ENCODE data around the gene OTOR. TPM values are rescaled to one million over a fixed set of nuclear protein-coding genes. Genes with fewer than 3 reads are reported as not detected.

OTOR gene
- total RNA-seq, 2 donors from 2014 or later = not detected

DNA sequence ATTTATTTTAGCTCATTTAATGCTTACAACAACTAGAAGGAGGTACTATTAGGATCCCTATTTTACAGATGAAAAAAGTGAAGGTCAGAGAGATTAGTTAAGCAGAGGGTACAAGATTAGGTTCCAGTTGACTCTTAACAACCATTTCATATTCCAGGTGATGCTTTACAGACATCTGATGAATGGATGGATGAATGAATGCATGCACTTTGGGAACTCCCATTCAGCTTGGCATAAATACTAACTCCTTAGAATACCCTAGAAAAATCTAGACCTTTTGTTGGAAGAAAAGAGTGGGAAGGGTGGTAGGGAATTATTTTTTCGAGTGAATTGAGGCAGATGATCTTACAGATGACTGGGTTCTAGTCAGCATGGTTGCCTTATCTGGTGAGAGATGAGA lies 19.1 kb upstream of the OTOR start:
- Mint-ChIP-seq H3K4me3 (peak overlapping the region; percentile 94), H3K36me3 (ENCODE audit: low read depth) (peaks cover 4% of the 10 kb centered on the region), H3K4me1 (peaks cover 36% of the 10 kb centered on the region), H3K27ac (peak overlapping the region; percentile 96), H3K27me3 (peaks cover 22% of the 10 kb centered on the region)
- ATAC-seq (no peak), DNase-seq (no peak)
- peaks cover 2% of the 10 kb centered on the region for H3K9me3 ChIP-seq (ENCODE audit: control insufficient read depth, low read length, poor library complexity, severe bottlenecking)

- H3K4me1 Mint-ChIP-seq = peaks cover 40% of the 10 kb centered on the region
- peak within 1 kb of the TSS; percentile 94 for H3K4me3 Mint-ChIP-seq
These were observed 18.3 kb upstream of the OTOR start, which contains the start of gene SNRPB2 for GRCh38 chr20:16729565-16730460. Gene SNRPB2 (plus strand): TSS chr20:16730026. CDS start chr20:16731703, 1,677 bp downstream.

DNA sequence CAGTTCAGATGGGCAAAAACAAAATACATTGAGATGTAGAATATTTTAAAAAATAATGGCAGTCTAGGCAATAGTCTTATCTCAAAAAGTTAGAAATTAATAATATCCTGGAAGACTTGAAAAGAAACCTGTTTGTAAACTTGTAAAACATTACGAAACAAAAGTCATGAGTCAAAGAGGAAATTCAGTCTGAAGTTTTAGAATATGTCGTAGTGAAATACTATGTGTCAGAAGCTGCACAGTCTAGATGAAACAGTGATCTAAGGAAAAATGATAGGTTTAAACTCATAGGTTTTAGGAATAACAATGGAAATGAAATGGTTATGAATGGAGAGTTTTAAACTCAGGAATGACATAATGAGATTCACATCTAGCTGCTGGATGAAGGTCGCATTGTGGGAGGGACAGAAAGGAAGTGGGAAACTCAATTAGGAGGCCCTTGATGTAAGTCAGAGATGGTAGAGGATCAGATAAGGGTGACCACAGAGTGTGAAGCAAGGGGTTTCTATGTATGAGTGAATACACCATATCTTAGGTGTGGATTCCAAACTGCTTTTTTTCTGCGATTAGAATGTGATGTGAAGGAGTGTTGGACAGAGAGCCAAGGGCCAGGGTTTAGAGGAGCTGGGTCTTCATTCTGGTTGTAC lies 15.5 kb upstream of the OTOR start:
- no peaks in the 10 kb centered on the region for H3K9me3 ChIP-seq (ENCODE audit: control insufficient read depth, low read length, poor library complexity, severe bottlenecking)
- H3K4me1 Mint-ChIP-seq = peaks cover 42% of the 10 kb centered on the region
- peak; percentile 39 for ATAC-seq
- DNase-seq = no peak
- H3K27ac Mint-ChIP-seq = peak overlapping the region; percentile 93
- H3K36me3 Mint-ChIP-seq (ENCODE audit: low read depth) = peaks cover 8% of the 10 kb centered on the region
- H3K27me3 Mint-ChIP-seq = peaks cover 5% of the 10 kb centered on the region
- H3K4me3 Mint-ChIP-seq = peak overlapping the region; percentile 50

More at GRCh38 chr20:16729565-16730460, 18.3 kb upstream of the OTOR start, which contains the start of gene SNRPB2:
- Mint-ChIP-seq H3K27me3 (peaks cover 15% of the 10 kb centered on the region), H3K27ac (peak within 1 kb of the TSS; percentile 96), H3K36me3 (ENCODE audit: low read depth) (peaks cover 4% of the 10 kb centered on the region)
- H3K9me3 ChIP-seq (ENCODE audit: control insufficient read depth, low read length, poor library complexity, severe bottlenecking) = peaks cover 2% of the 10 kb centered on the region
- ATAC-seq (peak; percentile 94), DNase-seq (peak; percentile 78 to 81 (median 80))

DNA sequence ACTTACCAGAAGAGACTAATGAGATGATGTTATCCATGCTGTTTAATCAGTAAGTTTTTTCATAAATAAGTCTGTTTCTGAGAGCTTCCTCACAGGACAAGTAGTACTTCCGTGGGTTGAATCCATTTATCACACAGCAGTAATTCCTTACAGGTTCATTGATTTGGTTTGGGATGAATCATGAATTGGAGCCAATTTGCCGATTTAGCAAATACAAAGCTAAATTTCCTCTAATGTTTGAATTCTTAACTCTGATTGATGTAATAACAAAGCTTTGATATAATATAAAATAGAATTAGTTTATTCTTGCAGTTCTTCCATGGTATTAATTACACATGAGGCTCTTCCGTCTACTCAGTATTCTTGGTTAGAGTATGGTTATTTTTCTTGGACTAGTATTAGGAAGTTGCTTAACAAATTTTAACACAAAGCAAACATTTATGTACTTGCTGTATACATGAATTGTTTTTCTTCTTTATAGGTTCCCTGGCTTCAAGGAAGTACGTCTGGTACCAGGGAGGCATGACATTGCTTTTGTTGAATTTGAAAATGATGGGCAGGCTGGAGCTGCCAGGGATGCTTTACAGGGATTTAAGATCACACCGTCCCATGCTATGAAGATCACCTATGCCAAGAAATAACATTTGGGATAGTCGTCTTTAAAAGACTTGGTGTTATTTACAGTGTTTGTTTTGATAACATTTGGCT lies 7.6 kb upstream of the OTOR start:
- Mint-ChIP-seq H3K36me3 (ENCODE audit: low read depth) (peaks cover 12% of the 10 kb centered on the region), H3K27me3 (peaks cover 5% of the 10 kb centered on the region), H3K27ac (no peak overlapping the region), H3K4me1 (peaks cover 4% of the 10 kb centered on the region), H3K4me3 (no peak overlapping the region)
- H3K9me3 ChIP-seq (ENCODE audit: control insufficient read depth, low read length, poor library complexity, severe bottlenecking) = no peaks in the 10 kb centered on the region
- ATAC-seq = no peak
- DNase-seq = no peak

- DNase-seq = no peak
- H3K4me1 Mint-ChIP-seq = peaks cover 2% of the 10 kb centered on the region
- H3K27me3 Mint-ChIP-seq = peaks cover 12% of the 10 kb centered on the region
- no peak overlapping the region for H3K4me3 Mint-ChIP-seq
- H3K27ac Mint-ChIP-seq = no peak overlapping the region
- peaks cover 5% of the 10 kb centered on the region for H3K36me3 Mint-ChIP-seq (ENCODE audit: low read depth)
- no peaks in the 10 kb centered on the region for H3K9me3 ChIP-seq (ENCODE audit: control insufficient read depth, low read length, poor library complexity, severe bottlenecking)
- no peak for ATAC-seq
These were observed 3.9 kb upstream of the OTOR start for GRCh38 chr20:16744178-16744807.

DNA sequence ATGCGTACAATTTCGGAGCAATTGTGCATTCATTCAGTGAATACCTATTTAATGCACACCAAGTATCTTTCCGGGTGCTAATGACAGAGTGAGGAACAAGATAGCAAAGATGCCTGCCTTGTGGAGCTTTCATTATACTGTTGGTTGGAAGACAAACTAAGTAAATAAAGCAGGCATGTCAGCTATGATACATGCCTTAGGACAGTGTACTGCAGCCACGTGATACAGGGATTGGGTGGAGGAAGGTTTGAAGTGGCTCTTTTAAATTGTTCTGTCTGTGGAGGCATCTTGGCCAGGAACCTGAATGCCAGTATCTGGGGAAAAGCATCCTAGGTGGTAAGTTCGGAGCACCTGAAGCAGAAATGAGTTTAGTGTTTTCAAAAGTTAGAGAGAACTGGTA lies 3.0 kb upstream of the OTOR start:
- H3K9me3 ChIP-seq (ENCODE audit: control insufficient read depth, low read length, poor library complexity, severe bottlenecking) = no peaks in the 10 kb centered on the region
- H3K4me1 Mint-ChIP-seq = peaks cover 4% of the 10 kb centered on the region
- H3K27me3 Mint-ChIP-seq = peaks cover 12% of the 10 kb centered on the region
- DNase-seq = no peak
- no peak overlapping the region for H3K4me3 Mint-ChIP-seq
- H3K36me3 Mint-ChIP-seq (ENCODE audit: low read depth) = peaks cover 4% of the 10 kb centered on the region
- no peak overlapping the region for H3K27ac Mint-ChIP-seq
- ATAC-seq = no peak

- ATAC-seq = no peak
- Mint-ChIP-seq H3K27ac (no peak overlapping the region), H3K36me3 (ENCODE audit: low read depth) (no peaks in the 10 kb centered on the region), H3K4me1 (peaks cover 2% of the 10 kb centered on the region), H3K4me3 (no peak overlapping the region), H3K27me3 (peaks cover 19% of the 10 kb centered on the region)
- no peak for DNase-seq
- H3K9me3 ChIP-seq (ENCODE audit: control insufficient read depth, low read length, poor library complexity, severe bottlenecking) = no peaks in the 10 kb centered on the region
These were observed 807 bp upstream of the OTOR start for GRCh38 chr20:16747291-16747811.

GRCh38 chr20:16749573-16749972 lies 1.4 kb downstream of the OTOR start:
- H3K27me3 Mint-ChIP-seq = peaks cover 19% of the 10 kb centered on the region
- H3K4me1 Mint-ChIP-seq = peaks cover 2% of the 10 kb centered on the region
- no peak overlapping the region for H3K27ac Mint-ChIP-seq
- no peaks in the 10 kb centered on the region for H3K36me3 Mint-ChIP-seq (ENCODE audit: low read depth)
- DNase-seq (no peak), ATAC-seq (no peak)
- no peaks in the 10 kb centered on the region for H3K9me3 ChIP-seq (ENCODE audit: control insufficient read depth, low read length, poor library complexity, severe bottlenecking)
- H3K4me3 Mint-ChIP-seq = no peak overlapping the region

GRCh38 chr20:16752082-16752481 lies 3.9 kb downstream of the OTOR start:
- no peak overlapping the region for H3K4me3 Mint-ChIP-seq
- DNase-seq (no peak), ATAC-seq (no peak)
- H3K36me3 Mint-ChIP-seq (ENCODE audit: low read depth) = no peaks in the 10 kb centered on the region
- no peaks in the 10 kb centered on the region for H3K9me3 ChIP-seq (ENCODE audit: control insufficient read depth, low read length, poor library complexity, severe bottlenecking)
- H3K27me3 Mint-ChIP-seq = peaks cover 14% of the 10 kb centered on the region
- H3K27ac Mint-ChIP-seq = no peak overlapping the region
- H3K4me1 Mint-ChIP-seq = peaks cover 2% of the 10 kb centered on the region

- Mint-ChIP-seq H3K27me3 (peaks cover 19% of the 10 kb centered on the region), H3K27ac (peak overlapping the region; percentile 39), H3K4me3 (no peak overlapping the region), H3K4me1 (peaks cover 2% of the 10 kb centered on the region), H3K36me3 (ENCODE audit: low read depth) (no peaks in the 10 kb centered on the region)
- no peaks in the 10 kb centered on the region for H3K9me3 ChIP-seq (ENCODE audit: control insufficient read depth, low read length, poor library complexity, severe bottlenecking)
- ATAC-seq = no peak
- DNase-seq = no peak
These were observed 4.7 kb downstream of the OTOR start for GRCh38 chr20:16752901-16753300.

GRCh38 chr20:16758454-16759180 lies 10.5 kb downstream of the OTOR start:
- Mint-ChIP-seq H3K27me3 (peaks cover 45% of the 10 kb centered on the region), H3K36me3 (ENCODE audit: low read depth) (no peaks in the 10 kb centered on the region), H3K4me3 (no peak overlapping the region), H3K4me1 (peaks cover 4% of the 10 kb centered on the region), H3K27ac (no peak overlapping the region)
- DNase-seq = no peak
- no peak for ATAC-seq
- H3K9me3 ChIP-seq (ENCODE audit: control insufficient read depth, low read length, poor library complexity, severe bottlenecking) = no peaks in the 10 kb centered on the region

DNA sequence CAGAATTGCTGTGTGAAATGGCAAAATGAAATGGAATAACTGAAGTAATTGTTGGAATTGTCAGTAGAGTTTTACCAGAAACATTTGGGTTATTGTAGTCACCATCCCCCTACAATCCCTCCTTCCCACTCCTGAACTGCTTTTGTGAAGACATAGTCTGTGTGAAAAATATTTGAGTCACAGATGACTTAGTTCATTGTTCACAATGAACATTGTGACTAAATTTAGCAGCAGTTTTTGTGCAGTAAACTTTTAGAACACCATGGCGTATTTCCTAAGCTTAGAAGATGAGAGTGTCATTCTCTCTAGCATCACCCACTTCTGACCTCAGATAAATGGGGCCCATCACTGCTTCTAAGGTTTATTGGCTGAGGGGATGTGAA lies 11.0 kb downstream of the OTOR start:
- no peak for ATAC-seq
- no peaks in the 10 kb centered on the region for H3K9me3 ChIP-seq (ENCODE audit: control insufficient read depth, low read length, poor library complexity, severe bottlenecking)
- H3K27ac Mint-ChIP-seq = no peak overlapping the region
- no peak for DNase-seq
- H3K4me1 Mint-ChIP-seq = peaks cover 4% of the 10 kb centered on the region
- H3K4me3 Mint-ChIP-seq = no peak overlapping the region
- no peaks in the 10 kb centered on the region for H3K36me3 Mint-ChIP-seq (ENCODE audit: low read depth)
- peaks cover 50% of the 10 kb centered on the region for H3K27me3 Mint-ChIP-seq

All from T-helper 17 cell (primary cell).